GM12892 (cell line): ENCODE results near the gene LAMA3.

Source experiments
- POLR2A ChIP-seq: IDR thresholded peaks from 2 replicates; pipeline ENCODE4 v1.6.1; 2011; ENCODE audit warnings: low read depth, low read length, control low read depth
- POLR2AphosphoS5 ChIP-seq: IDR thresholded peaks from 2 replicates; pipeline ENCODE4 v1.6.1; 2011; ENCODE audit warnings: low read depth, low read length, control low read depth
- TAF1 ChIP-seq: IDR thresholded peaks from 2 replicates; pipeline ENCODE4 v1.6.1; 2011; ENCODE audit warnings: low read depth, mild to moderate bottlenecking, control low read depth, low read length, borderline replicate concordance

- TF ChIP-seq POLR2A (no peak), TAF1 (no peak), POLR2AphosphoS5 (no peak)
Observed at GRCh38 chr18:23668731-23669130, 20.5 kb upstream of the LAMA3 start.
